Body of pancreas (tissue), 4 donors: ENCODE measurements around the gene DMXL1. TPM values are rescaled to one million over a fixed set of nuclear protein-coding genes. Genes with fewer than 3 reads are reported as not detected.

Experiments used
- ATAC-seq: fragments of 150-250 bp; one replicate; pipeline ENCODE4 v1.9.1; 2016
- DNase-seq, 4 donors: peaks; one replicate each; pipeline ENCODE4 v3.0.0-alpha.2; 2019
- H3K27ac ChIP-seq, 4 donors: fragments of 200-600 bp; sonication (generic); 1 replicate in 3 of 4; 2 replicates in 1 of 4; pipeline versions ENCODE4 v1.5.1 to v1.6.1; 2016 to 2019; ENCODE audit warnings: mild to moderate bottlenecking in 1 of 4, mixed read lengths in 1 of 4, moderate library complexity in 1 of 4
- H3K27me3 ChIP-seq, 2 donors: fragments of 200-600 bp; sonication (generic); one replicate each; pipeline ENCODE4 v1.6.0; 2016; ENCODE audit warnings: mild to moderate bottlenecking in 1 of 2
- H3K36me3 ChIP-seq, 2 donors: fragments of 200-600 bp; sonication (generic); replicated peaks in 1 of 2; 2 replicates each; pipeline ENCODE4 v1.5.1; 2016; ENCODE audit warnings: low read depth in 2 of 2; ENCODE audit not compliant: insufficient read depth in 1 of 2
- H3K4me1 ChIP-seq: fragments of 200-600 bp; sonication (generic); one replicate; pipeline ENCODE4 v1.6.0; 2016
- H3K4me3 ChIP-seq, 2 donors: fragments of 200-600 bp; sonication (generic); 1 replicate in 1 of 2; 2 replicates in 1 of 2; pipeline ENCODE4 v1.5.1; 2016 to 2019
- H3K9me3 ChIP-seq, 3 donors: fragments of 200-600 bp; sonication (generic); 1 replicate in 2 of 3; 2 replicates in 1 of 3; pipeline ENCODE4 v1.5.1; 2016
- POLR2A ChIP-seq, 3 donors: fragments of 450-650 bp; IDR thresholded peaks; one replicate each; pipeline ENCODE4 v1.6.1; 2016; ENCODE audit warnings: antibody characterized with exemption in 3 of 3, mild to moderate bottlenecking in 2 of 3
- WGBS, 2 donors: methylation state at CpG; one replicate each; pipeline ENCODE4 v1.1.5; 2017; 5-methylcytosine and 5-hydroxymethylcytosine counted together
- intact Hi-C: fragments of 100-400 bp; cut with DNase I; formaldehyde crosslinking; loops from one replicate; pipeline ENCODE4 v1.15.1; 2023
- total RNA-seq, 2 donors: library from RNA; depleted of rRNA; stranded (reverse); fragments of >200 nt; gene quantifications; one replicate each; pipeline ENCODE4 v1.1.0, GENCODE V29; 2016
- TF ChIP-seq, protein P1 (sequence below), 7 experiments: fragments of 450-650 bp in 4 of 7; fragments of 200-600 bp in 3 of 7; sonication (generic) in 3 of 7; IDR thresholded peaks; one replicate each; pipeline ENCODE4 v1.5.1; 2016 to 2019; ENCODE audit warnings: antibody characterized with exemption in 7 of 7

The DMXL1 gene, protein sequence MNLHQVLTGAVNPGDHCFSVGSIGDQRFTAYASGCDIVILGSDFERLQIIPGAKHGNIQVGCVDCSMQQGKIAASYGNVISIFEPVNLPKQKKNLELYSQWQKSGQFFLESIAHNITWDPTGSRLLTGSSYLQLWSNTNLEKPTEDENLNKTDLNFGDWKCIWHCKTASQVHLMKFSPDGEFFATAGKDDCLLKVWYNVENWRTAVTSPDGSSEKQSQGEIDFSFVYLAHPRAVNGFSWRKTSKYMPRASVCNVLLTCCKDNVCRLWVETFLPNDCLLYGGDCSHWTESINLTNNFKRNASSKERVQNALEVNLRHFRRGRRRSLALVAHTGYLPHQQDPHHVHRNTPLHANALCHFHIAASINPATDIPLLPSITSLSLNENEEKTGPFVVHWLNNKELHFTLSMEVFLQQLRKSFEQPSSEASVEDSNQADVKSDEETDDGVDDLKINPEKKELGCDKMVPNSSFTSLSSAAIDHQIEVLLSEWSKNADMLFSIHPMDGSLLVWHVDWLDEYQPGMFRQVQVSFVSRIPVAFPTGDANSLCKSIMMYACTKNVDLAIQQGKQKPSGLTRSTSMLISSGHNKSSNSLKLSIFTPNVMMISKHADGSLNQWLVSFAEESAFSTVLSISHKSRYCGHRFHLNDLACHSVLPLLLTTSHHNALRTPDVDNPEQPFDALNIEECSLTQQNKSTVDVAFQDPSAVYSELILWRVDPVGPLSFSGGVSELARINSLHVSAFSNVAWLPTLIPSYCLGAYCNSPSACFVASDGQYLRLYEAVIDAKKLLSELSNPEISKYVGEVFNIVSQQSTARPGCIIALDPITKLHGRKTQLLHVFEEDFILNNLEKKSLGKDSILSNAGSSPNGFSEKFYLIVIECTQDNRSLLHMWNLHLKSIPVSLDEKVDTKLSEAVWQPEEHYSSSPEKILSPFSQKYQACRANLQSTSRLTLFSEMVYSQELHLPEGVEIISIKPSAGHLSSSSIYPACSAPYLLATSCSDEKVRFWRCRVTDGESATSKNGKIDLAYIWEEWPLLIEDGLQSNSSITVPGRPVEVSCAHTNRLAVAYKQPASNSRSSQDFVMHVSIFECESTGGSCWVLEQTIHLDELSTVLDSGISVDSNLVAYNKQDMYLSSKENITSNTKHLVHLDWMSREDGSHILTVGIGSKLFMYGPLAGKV (N-terminal part only)
- 10 to 100 TPM; 40.0 to 64.9 TPM for total RNA-seq

DNA sequence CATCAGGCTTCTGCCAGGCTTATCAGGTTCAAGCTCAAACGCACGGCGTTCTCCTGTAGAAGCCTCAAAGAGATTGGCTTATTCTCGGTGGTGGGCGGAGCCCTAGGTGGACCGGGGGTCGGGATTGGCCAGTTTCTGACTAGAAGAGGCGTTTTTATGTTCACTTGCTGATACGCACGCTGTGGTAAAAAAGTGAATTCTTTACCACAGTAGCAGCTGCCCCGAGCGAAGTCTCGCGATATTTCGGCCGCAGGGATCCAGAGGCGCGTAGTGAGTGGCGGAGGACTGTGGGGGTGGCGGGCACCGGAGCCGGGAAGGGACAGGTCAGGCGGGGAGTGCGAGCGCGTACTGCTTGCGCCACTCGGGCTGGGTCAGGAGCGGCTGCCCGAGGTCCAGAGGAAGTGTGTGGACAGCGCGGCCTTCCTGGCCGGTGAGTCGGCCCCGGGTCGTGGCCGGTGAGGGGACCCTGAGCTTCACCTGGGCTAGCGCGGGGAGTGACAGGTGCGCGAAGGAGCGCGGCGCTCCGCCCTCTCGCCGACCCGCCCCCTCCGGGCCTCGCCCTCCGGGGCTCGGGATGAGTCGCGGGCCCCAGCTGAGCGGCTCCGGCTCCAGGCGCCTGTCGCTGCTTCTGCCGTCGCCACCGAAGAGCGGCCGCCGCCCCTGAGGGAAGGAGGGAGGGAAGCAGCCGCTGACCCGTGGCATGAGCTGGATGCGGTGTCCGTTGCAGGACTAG, at the start of gene DMXL1:
TSS of gene DMXL1 (plus strand) at position 260 of the 733 bp plus-strand sequence. CDS start 483 bp downstream, outside the sequence.
- peak; percentile 93 for ATAC-seq
- no peaks in the 10 kb centered on the region for H3K36me3 ChIP-seq
- H3K9me3 ChIP-seq, result no peaks in the 10 kb centered on the region
- WGBS, 2 donors, result 0 to 1% methylated on average over 34 to 66 of the region's 68 CpGs
- no peaks in the 10 kb centered on the region for H3K27me3 ChIP-seq
- DNase-seq, result peak; percentile 99 to 100 (median 100)
- H3K4me3 ChIP-seq, result peak within 1 kb of the TSS; percentile 57 to 76
- H3K27ac ChIP-seq, result peak within 1 kb of the TSS; percentile 94 to 99 (median 96)
- intact Hi-C loops, result no loop called here
- H3K4me1 ChIP-seq, result peaks cover 32% of the 10 kb centered on the region
- peak; percentile 80 to 93 (median 93) for TF ChIP-seq POLR2A (IDR thresholded peaks at IDR 0.05)
- TF ChIP-seq, protein P1, sequence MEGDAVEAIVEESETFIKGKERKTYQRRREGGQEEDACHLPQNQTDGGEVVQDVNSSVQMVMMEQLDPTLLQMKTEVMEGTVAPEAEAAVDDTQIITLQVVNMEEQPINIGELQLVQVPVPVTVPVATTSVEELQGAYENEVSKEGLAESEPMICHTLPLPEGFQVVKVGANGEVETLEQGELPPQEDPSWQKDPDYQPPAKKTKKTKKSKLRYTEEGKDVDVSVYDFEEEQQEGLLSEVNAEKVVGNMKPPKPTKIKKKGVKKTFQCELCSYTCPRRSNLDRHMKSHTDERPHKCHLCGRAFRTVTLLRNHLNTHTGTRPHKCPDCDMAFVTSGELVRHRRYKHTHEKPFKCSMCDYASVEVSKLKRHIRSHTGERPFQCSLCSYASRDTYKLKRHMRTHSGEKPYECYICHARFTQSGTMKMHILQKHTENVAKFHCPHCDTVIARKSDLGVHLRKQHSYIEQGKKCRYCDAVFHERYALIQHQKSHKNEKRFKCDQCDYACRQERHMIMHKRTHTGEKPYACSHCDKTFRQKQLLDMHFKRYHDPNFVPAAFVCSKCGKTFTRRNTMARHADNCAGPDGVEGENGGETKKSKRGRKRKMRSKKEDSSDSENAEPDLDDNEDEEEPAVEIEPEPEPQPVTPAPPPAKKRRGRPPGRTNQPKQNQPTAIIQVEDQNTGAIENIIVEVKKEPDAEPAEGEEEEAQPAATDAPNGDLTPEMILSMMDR (IDR thresholded peaks at IDR 0.05), result peak in 2 of 7 experiments; percentile 4 to 8

DNA sequence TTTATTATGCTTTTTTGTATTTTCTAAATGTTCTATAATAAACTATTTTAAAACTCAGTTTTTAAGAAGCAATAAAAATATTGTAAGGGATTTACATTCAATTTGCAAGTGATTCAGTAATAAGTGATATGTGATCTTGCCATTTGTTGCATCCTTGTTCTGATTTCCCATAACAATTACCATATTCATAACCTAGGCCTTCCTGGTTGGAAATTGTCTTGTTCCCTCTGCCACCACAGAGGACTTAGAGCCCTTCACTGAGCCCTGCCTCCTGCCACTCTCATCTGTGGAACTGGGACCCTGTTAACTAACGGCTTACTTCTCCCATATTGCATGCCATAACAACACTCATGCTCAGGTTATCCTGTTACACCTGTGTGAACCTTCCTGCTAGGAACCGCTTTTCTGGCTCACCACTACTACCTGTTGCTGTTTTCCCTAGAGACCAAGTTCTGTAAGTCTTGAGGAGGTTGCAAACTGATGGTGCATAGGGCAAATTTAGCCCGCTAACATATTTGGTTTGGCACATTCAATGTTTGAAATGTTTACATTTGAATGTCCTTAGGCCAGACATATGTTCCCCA, 49.6 kb upstream of the DMXL1 start:
- Histone ChIP-seq H3K27me3 (no peaks in the 10 kb centered on the region), H3K27ac (no peak overlapping the region), H3K9me3 (no peaks in the 10 kb centered on the region), H3K36me3 (no peaks in the 10 kb centered on the region), H3K4me1 (no peaks in the 10 kb centered on the region), H3K4me3 (no peak overlapping the region)
- no peak for ATAC-seq
- intact Hi-C loops, result no loop called here
- no peak for TF ChIP-seq POLR2A (IDR thresholded peaks at IDR 0.05)
- TF ChIP-seq, protein P1 (IDR thresholded peaks at IDR 0.05), result no peak
- 67 to 69% methylated on average over 3 of the region's 3 CpGs for WGBS, 2 donors
- DNase-seq, result no peak

DNA sequence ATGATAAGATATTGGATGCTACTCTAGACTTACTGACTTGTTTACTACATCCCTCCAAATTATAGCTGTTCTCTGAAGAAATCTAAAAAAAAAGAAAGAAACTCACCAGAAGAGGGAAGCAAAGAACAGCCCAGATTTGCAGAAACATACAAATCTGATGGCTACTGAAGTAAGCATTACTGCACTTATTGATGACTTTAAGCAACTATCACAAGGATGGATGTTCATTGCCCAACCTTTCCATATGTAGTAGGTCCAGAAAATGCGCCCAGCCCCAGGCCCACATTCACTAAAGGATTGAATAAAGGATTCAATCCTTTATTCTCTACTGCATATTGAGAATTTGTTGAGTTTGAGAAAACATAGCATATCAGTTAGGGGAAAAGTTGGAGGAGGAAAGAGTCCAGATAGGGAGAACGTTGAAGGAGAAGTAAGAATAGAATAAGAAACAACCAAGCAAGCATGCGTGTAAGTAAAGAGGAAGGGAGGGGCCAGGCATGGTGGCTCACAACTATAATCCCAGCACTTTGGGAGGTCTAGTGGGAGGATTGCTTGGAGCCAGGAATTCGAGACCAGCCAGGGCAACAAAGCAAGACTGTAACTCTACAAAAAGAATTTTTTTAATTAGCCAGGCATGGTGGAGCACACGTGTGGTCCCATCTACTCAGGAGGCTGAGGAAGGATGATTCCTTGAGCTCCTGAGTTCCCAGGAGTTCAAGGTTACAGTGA, 48.7 kb upstream of the DMXL1 start:
- H3K36me3 ChIP-seq, result no peaks in the 10 kb centered on the region
- no peak overlapping the region for H3K27ac ChIP-seq
- H3K9me3 ChIP-seq, result no peaks in the 10 kb centered on the region
- no peaks in the 10 kb centered on the region for H3K4me1 ChIP-seq
- DNase-seq (no peak), ATAC-seq (peak; percentile 79)
- intact Hi-C loops, result no loop called here
- no peaks in the 10 kb centered on the region for H3K27me3 ChIP-seq
- WGBS, 2 donors, result 37 to 43% methylated on average over 5 of the region's 5 CpGs
- H3K4me3 ChIP-seq, result no peak overlapping the region
- TF ChIP-seq POLR2A (IDR thresholded peaks at IDR 0.05), result no peak
- TF ChIP-seq, protein P1 (IDR thresholded peaks at IDR 0.05), result peak; percentile 26 to 63 (median 52)
